Urinary bladder (tissue), 4 donors: ENCODE measurements around the gene TMEM140. TPM values are rescaled to one million over a fixed set of nuclear protein-coding genes. Genes with fewer than 3 reads are reported as not detected.
"Not testable (repeated sequence)": the region's sequence is repeated elsewhere in the genome, so short reads cannot be mapped to it uniquely, and the experiment has no call there.

ENCODE experiments used
- DNase-seq: peaks from one replicate; pipeline ENCODE4 v3.0.0-alpha.2; 2015; ENCODE audit errors: extremely low spot score
- H3K27ac ChIP-seq: one replicate; pipeline ENCODE4 v1.5.1; 2013; ENCODE audit warnings: low read depth, mild to moderate bottlenecking, moderate library complexity
- H3K36me3 ChIP-seq: one replicate; pipeline ENCODE4 v1.6.1; 2013; ENCODE audit warnings: mild to moderate bottlenecking, moderate library complexity; ENCODE audit not compliant: insufficient read depth
- H3K4me1 ChIP-seq: one replicate; pipeline ENCODE4 v1.6.1; 2013; ENCODE audit warnings: mild to moderate bottlenecking, moderate library complexity; ENCODE audit not compliant: insufficient read depth
- H3K4me3 ChIP-seq: one replicate; pipeline ENCODE4 v1.5.1; 2013; ENCODE audit warnings: low read depth, low read length
- WGBS: extraction: QIAGEN DNeasy Blood & Tissue Kit; methylation state at CpG from one replicate; pipeline ENCODE4 v1.1.7; 2013; 5-methylcytosine and 5-hydroxymethylcytosine counted together
- polyA plus RNA-seq: library from polyadenylated mRNA; stranded (reverse); fragments of 200-250 nt; gene quantifications from one replicate; pipeline ENCODE4 v1.2.3, GENCODE V29; 2013
- total RNA-seq: library from RNA; depleted of rRNA; stranded (reverse); fragments of >200 nt; gene quantifications from one replicate; pipeline ENCODE4 v1.2.3, GENCODE V29; 2014
- donor health status: healthy with polysubstance abuse.
- donor health status: healthy.

The TMEM140 gene
- total and polyA plus RNA-seq, 2 donors: 9.2 to 18.1 TPM

DNA sequence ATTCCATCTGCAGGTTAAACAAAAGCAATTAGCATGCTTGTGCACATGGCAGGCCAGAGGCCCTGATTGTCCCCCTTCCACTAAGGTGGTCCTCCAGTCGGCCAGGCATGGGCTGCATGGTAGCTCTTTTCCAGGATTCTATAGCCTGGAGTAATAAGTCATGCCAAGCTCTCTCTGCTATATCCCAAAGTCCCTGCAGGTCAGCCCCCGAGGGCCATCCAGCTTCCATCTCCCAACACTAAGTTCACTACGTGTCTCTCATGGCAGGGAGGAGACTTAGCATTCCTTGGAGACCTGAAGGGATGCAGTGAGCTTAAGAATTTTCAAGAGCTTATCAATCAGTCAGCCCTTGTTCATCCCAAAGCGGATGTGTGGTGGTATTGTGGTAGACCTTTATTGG is 26.0 kb downstream of the TMEM140 start:
- H3K36me3 ChIP-seq, H3K27ac ChIP-seq, H3K4me1 ChIP-seq, DNase-seq, H3K4me3 ChIP-seq: not testable (repeated sequence)
- 65% methylated on average over 4 of the region's 4 CpGs for WGBS

DNA sequence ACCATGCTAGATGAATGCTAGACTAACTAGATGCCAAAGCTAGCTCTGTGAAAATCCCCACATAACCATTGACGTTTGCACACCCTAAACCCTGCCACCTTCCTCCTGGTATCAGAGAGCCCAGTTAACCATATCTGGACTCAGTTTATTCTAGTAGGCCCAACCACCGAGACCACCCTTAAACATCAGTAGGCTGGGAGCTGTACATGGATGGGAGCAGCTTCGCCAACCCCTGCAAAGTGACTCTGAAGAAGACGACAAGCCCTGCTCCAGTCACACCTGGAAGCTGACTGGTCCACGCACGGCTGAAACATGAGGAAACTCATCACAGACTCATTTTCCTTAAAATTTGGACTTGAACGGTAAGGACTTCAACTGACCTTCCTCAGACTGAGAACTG is 27.1 kb downstream of the TMEM140 start:
- WGBS: 92% methylated on average over 7 of the region's 7 CpGs
- DNase-seq: no peak
- no peak overlapping the region for H3K4me3 ChIP-seq
- H3K27ac ChIP-seq: no peak overlapping the region
- no peaks in the 10 kb centered on the region for H3K4me1 ChIP-seq
- no peaks in the 10 kb centered on the region for H3K36me3 ChIP-seq

DNA sequence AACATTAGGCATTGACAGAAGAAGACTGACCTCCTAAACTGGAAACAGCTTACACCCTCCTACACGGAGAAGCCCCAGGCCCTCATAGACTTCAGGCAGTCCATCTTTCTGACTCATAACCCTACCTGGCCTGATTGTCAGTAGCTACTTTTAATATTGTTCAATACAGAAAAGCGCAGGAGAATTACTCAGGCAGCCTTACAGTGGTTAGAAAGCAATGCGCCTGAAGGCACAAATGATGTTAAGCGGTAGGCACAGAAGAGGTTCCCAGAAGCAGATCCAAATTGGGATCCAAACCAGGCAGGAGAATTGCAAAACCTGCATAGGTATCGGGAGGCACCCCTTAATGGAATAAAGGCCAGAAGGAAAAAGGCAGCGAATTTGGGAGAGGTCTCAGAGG is 28.1 kb downstream of the TMEM140 start:
- Histone ChIP-seq H3K4me3 (no peak overlapping the region), H3K27ac (no peak overlapping the region), H3K36me3 (no peaks in the 10 kb centered on the region), H3K4me1 (no peaks in the 10 kb centered on the region)
- DNase-seq: no peak
- 88% methylated on average over 6 of the region's 6 CpGs for WGBS

DNA sequence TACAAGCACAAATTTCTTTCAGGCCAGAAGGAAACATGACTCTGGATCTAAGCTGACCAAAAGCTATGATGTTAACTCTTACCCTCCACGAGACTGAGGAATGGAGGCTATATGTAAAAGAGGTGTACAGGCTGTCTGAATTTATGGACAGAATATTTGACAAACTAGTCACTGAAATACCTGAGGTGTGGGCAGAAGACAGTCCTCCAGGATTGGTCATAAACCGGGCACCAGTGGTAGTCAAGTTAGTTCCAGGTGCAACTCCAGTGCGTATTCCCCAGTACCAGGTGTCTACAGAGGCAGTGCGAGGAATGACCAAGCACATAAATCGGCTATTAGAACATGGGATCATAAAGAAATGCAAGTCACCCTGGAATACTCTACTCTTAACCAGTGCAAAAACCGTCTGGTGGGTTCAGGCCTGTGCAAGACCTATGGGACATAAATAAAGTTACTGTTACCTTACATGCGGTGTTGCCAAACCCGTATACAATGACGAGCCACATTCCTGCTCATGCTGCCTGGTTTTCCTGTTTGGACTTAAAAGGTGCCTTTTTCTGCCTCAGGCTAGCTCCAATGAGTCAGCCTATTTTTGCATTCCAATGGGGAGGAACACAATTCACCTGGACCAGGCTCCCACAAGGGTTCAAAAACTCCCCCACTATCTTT is 29.3 kb downstream of the TMEM140 start:
- WGBS: 93% methylated on average over 9 of the region's 9 CpGs
- Histone ChIP-seq H3K27ac (no peak overlapping the region), H3K4me1 (no peaks in the 10 kb centered on the region), H3K4me3 (no peak overlapping the region), H3K36me3 (no peaks in the 10 kb centered on the region)
- no peak for DNase-seq

DNA sequence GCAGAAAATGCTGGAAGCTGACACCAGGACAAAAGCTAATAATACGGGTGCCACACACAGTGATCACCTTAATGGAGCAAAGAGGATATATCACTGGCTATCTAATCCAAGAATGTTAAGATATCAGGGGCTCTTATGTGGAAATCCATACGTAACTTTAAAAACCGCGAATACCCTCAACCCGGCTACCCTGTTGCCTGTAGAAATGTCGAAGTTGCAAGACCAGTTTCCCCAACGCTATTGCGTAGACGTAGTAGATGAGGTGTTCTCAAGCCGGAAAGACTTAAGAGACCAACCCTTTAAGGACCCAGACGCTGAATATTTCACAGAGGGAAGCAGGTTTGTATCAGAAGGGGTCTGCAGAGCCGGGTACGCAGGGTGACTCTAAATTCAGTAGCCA is 30.5 kb downstream of the TMEM140 start:
- Histone ChIP-seq H3K27ac (no peak overlapping the region), H3K36me3 (no peaks in the 10 kb centered on the region), H3K4me1 (no peaks in the 10 kb centered on the region), H3K4me3 (no peak overlapping the region)
- WGBS: 93% methylated on average over 13 of the region's 13 CpGs
- no peak for DNase-seq

DNA sequence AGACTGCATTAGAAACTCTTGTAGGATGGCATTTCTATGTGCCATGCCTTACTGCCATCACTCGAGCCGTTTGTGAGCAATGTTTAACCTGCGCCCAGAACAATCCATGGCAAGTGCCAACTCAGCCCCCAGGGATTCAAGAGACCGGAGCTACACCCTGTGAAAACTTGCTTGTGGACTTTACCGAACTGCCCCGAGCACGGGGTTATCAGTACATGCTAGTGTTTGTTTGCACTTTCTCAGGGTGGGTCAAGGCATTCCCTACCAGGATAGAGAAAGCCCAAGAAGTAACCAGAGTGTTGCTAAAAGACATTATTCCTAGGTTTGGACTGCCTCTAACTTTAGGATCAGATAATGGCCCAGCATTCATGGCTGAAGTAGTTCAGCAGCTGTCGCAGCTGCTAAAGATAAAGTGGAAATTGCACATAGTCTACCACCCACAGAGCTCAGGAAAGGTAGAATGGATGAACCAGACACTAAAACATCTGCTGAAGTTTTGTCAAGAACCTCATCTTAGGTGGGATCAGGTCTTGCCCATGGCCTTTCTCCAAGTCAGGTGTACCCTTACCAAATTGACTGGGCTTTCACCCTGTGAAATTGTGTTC is 31.6 kb downstream of the TMEM140 start:
- no peaks in the 10 kb centered on the region for H3K36me3 ChIP-seq
- 93% methylated on average over 8 of the region's 8 CpGs for WGBS
- H3K27ac ChIP-seq: no peak overlapping the region
- no peak for DNase-seq
- H3K4me1 ChIP-seq: no peaks in the 10 kb centered on the region
- H3K4me3 ChIP-seq: no peak overlapping the region

DNA sequence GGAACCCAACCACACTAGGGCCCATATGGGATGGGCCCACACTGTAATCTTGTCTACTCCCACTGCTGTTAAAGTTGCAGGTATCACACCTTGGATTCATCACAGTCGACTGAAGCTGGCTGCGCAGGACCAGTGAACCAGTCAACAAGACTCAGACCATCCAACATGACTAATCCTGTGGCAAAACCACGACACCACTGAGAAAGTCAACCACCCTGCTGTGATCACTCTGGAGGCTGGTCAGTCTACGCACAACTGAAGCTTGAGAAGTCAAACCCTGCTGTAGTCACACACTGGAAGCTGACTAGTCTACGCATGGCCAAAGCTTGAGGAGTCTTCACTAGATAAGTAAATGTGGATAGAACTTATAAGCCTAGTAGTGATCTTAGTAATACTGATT is 32.2 kb downstream of the TMEM140 start:
- Histone ChIP-seq H3K27ac (no peak overlapping the region), H3K36me3 (no peaks in the 10 kb centered on the region), H3K4me3 (no peak overlapping the region), H3K4me1 (no peaks in the 10 kb centered on the region)
- WGBS: 97% methylated on average over 5 of the region's 5 CpGs
- DNase-seq: no peak

DNA sequence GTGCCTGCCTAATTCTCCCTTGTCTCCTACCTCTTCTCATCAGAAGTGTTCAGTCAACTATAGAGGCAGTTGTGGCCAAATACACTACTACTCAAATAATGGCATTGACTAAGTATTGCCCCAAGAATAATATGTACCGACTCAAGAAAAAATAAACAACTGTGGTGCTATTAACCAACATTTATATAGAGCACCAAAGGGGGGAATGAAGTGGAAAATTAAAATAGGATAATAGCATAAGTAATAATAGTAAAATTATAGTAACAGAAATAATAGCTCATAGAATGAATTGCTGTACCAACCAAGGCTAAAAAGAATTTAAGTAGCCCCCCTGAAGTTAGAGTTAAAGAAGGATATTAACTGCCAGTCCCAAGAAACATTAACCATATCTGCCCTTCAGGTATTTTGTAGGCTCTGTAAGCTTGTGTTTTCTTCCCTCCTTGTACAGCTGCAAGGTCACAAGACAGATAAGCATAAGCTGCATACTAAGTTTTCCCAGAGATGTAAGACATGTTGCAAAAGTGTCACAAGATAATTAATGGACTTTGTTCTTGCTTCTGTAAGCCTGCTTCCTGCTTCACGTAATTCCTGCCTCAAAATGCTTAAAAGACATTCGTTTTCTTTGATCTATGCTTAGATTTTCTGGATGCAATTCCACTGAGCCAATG is 33.5 kb downstream of the TMEM140 start:
- DNase-seq: no peak
- 95% methylated on average over 3 of the region's 3 CpGs for WGBS
- Histone ChIP-seq H3K4me1 (no peaks in the 10 kb centered on the region), H3K36me3 (peaks cover 5% of the 10 kb centered on the region), H3K4me3 (no peak overlapping the region), H3K27ac (no peak overlapping the region)

DNA sequence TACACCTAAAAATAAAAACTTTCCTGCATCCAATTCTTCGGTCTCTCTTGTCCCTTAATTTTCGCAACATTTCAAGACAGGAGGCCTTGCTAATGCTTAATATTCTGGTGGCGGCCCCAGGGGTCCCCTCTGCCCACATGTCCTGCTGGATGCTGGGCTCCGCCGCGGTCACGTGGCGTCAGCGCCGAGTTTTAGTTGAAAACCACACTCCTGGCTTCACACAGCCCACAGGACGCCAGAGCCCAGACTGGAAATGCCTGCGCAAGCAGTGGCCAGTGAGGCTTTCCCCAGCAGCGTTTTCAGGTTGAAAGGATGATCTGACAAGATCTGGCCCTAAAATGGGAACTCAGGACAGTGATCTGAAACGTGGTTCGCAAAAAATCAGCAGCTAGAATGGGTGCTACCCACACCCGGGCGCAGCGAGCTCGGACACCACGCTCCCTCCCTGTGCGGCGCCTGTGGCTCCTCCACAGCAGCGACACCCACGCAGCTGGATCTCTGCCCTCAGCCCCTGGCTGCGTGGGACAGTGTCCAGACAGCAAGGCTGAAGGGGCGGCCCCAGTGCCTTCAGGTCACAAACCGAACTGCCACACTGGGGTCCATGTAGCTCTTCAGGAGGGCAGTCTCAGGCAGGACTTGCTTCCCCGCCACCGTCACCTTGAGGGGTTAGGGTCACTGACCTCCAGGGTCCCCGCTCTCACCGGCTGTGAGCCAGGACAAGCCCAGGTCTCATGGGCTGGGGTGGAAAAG is 34.2 kb downstream of the TMEM140 start:
- H3K4me1 ChIP-seq: no peaks in the 10 kb centered on the region
- H3K36me3 ChIP-seq: peaks cover 5% of the 10 kb centered on the region
- DNase-seq: no peak
- H3K4me3 ChIP-seq: no peak overlapping the region
- 98% methylated on average over 31 of the region's 31 CpGs for WGBS
- no peak overlapping the region for H3K27ac ChIP-seq

DNA sequence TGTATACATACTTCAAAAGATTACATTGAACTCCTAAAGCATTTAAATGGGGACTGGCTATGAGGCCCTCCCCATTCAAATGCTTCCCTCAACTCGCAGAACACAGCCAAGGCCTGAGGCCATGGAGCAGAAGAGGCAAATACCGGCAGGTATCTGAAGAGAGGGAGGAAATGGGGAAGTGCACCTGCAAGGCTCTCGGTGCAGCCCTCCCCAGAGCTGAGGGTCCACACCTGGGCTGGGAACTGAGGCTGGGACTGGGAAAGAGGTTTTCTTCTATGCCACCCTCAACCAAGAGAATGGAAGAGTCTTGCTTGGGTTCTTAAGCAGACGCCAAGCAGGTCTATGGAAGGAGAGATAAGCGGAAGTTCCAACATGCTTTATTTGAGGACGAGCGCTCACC is 35.6 kb downstream of the TMEM140 start:
- DNase-seq: no peak
- no peak overlapping the region for H3K4me3 ChIP-seq
- WGBS: 97% methylated on average over 7 of the region's 7 CpGs
- peaks cover 5% of the 10 kb centered on the region for H3K36me3 ChIP-seq
- no peaks in the 10 kb centered on the region for H3K4me1 ChIP-seq
- H3K27ac ChIP-seq: no peak overlapping the region

DNA sequence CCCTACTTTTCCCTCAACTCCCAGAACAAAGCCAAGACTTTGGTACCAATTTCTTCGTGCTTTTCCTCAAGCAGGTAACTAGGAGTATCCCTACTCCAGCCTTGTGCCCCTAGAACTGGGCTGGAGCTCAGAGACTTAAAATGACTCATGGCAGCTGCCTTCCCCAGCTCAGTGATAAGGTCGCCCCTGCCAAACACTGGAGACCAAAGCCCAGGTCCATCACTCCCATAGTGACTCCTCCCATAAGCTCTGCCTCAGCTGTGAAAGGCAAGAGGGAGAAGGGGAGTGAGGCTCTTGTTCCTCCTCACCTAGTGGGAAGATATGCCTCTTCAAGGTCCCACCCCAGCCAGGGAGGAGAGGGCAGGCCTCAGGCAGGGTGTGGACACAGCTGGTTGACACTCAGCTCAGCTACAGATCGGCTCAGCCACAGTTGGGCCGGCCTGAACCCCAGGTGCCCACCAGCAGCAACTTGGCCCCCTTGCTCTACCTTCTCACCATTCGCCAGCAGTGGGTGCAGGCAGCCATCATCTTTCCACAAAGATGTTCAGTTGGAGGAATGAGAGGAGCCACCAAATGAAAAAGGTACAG is 36.5 kb downstream of the TMEM140 start:
- H3K27ac ChIP-seq: no peak overlapping the region
- H3K36me3 ChIP-seq: peaks cover 7% of the 10 kb centered on the region
- no peak for DNase-seq
- no peak overlapping the region for H3K4me3 ChIP-seq
- WGBS: 95% methylated on average over 5 of the region's 5 CpGs
- H3K4me1 ChIP-seq: no peaks in the 10 kb centered on the region

DNA sequence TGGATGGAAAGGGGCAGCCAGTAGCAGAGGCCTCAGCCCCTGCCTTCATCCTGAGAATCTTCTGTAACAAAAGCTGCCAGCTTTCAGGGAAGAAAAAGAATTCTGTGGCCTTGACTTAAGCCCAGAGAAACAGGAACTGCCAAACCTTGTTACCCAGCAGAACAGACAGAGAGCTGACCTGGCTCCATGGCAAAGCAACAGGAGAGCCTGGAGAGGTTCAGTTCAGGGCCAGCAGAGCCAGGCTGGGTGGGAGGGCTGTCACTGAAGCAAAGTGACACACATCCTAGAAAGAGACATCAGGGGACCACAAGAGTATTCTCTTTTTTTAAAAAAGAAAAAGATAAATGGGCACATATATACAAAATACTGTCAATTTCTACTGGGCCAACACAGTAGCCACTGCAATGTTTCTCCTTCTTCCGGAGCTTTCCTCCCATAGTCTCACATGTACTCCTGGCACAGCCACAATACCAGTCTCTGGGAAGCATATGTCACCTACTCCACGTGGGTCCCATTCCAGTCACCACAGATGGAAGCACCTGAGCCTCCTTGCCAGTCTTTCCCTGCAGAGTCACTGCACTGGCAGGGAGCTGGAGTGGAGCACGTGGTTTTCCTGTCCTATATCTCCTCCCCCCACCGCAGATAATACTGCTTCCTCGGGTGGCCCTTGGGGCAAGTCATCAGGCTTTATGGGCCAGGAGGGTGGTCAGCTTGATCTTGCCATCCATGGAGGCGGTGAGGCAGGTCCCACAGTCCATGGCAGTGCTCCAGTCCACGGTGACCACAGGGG is 37.8 kb downstream of the TMEM140 start:
- H3K36me3 ChIP-seq: peaks cover 8% of the 10 kb centered on the region
- no peak overlapping the region for H3K4me3 ChIP-seq
- H3K4me1 ChIP-seq: no peaks in the 10 kb centered on the region
- WGBS: 88% methylated on average over 7 of the region's 7 CpGs
- no peak overlapping the region for H3K27ac ChIP-seq
- no peak for DNase-seq

DNA sequence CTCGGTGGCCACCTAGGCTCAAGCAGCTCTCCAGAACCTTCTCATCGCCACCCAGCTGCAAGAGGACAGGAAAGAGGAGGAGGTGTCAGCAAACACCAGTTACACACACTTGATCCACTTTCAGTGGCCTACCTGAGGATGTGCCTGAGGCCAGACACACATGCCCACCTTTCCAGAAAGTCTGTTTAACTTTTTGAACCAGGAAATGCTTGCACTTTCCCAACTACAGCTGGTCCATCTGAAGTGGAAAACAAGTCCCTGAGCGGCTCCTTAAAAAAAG is 38.3 kb downstream of the TMEM140 start:
- no peak for DNase-seq
- 96% methylated on average over 3 of the region's 3 CpGs for WGBS
- no peak overlapping the region for H3K27ac ChIP-seq
- H3K36me3 ChIP-seq: peaks cover 8% of the 10 kb centered on the region
- no peak overlapping the region for H3K4me3 ChIP-seq
- no peaks in the 10 kb centered on the region for H3K4me1 ChIP-seq
